Measurements from ENCODE around the gene FMN2. TPM values are rescaled to one million over a fixed set of nuclear protein-coding genes. Genes with fewer than 3 reads are reported as not detected.
A peak's percentile ranks its signal among the peaks of the same experiment; 100 is the strongest.

Gene FMN2
- total RNA-seq, 1 experiment from 2014 or later = not detected

GRCh38 chr1:240435996-240436566 lies 344.4 kb downstream of the FMN2 start:
- DNase-seq (ENCODE audit: low spot score) = no peak
- in situ Hi-C loops (cut with HindIII; ENCODE audit: low sequenced_read_pairs) = no loop called here

GRCh38 chr1:240441669-240442068 lies 350.0 kb downstream of the FMN2 start:
- in situ Hi-C loops (cut with HindIII; ENCODE audit: low sequenced_read_pairs) = no loop called here
- no peak for DNase-seq (ENCODE audit: low spot score)

GRCh38 chr1:240445369-240445768 lies 353.7 kb downstream of the FMN2 start:
- DNase-seq (ENCODE audit: low spot score) = no peak
- in situ Hi-C loops (cut with HindIII; ENCODE audit: low sequenced_read_pairs) = no loop called here

GRCh38 chr1:240455228-240455821 lies 363.6 kb downstream of the FMN2 start:
- in situ Hi-C loops (cut with HindIII; ENCODE audit: low sequenced_read_pairs) = no loop called here
- DNase-seq (ENCODE audit: low spot score) = no peak

- in situ Hi-C loops (cut with HindIII; ENCODE audit: low sequenced_read_pairs) = no loop called here
- no peak for DNase-seq (ENCODE audit: low spot score)
Measured at GRCh38 chr1:240457203-240457602, 365.5 kb downstream of the FMN2 start.

- no peak for DNase-seq (ENCODE audit: low spot score)
- in situ Hi-C loops (cut with HindIII; ENCODE audit: low sequenced_read_pairs) = no loop called here
Measured at GRCh38 chr1:240462277-240462676, 370.6 kb downstream of the FMN2 start.

- in situ Hi-C loops (cut with HindIII; ENCODE audit: low sequenced_read_pairs) = no loop called here
- no peak for DNase-seq (ENCODE audit: low spot score)
Measured at GRCh38 chr1:240462766-240463395, 371.2 kb downstream of the FMN2 start.

- no peak for DNase-seq (ENCODE audit: low spot score)
- in situ Hi-C loops (cut with HindIII; ENCODE audit: low sequenced_read_pairs) = no loop called here
Measured at GRCh38 chr1:240464099-240464498, 372.4 kb downstream of the FMN2 start.

GRCh38 chr1:240465531-240465940 lies 373.9 kb downstream of the FMN2 start:
- peak; percentile 24 for DNase-seq (ENCODE audit: low spot score)
- in situ Hi-C loops (cut with HindIII; ENCODE audit: low sequenced_read_pairs) = no loop called here

- DNase-seq (ENCODE audit: low spot score) = no peak
- in situ Hi-C loops (cut with HindIII; ENCODE audit: low sequenced_read_pairs) = no loop called here
Measured at GRCh38 chr1:240466509-240466908, 374.8 kb downstream of the FMN2 start.

- no peak for DNase-seq (ENCODE audit: low spot score)
- in situ Hi-C loops (cut with HindIII; ENCODE audit: low sequenced_read_pairs) = no loop called here
Measured at GRCh38 chr1:240467895-240468294, 376.2 kb downstream of the FMN2 start.

- DNase-seq (ENCODE audit: low spot score) = no peak
- in situ Hi-C loops (cut with HindIII; ENCODE audit: low sequenced_read_pairs) = no loop called here
Measured at GRCh38 chr1:240468656-240469055, 377.0 kb downstream of the FMN2 start.

GRCh38 chr1:240474133-240474614 lies 382.5 kb downstream of the FMN2 start:
- DNase-seq (ENCODE audit: low spot score) = no peak
- in situ Hi-C loops (cut with HindIII; ENCODE audit: low sequenced_read_pairs) = no loop called here

- DNase-seq (ENCODE audit: low spot score) = no peak
- in situ Hi-C loops (cut with HindIII; ENCODE audit: low sequenced_read_pairs) = no loop called here
Measured at GRCh38 chr1:240475832-240476231, 384.1 kb downstream of the FMN2 start.

GRCh38 chr1:240478536-240478935 lies 386.9 kb downstream of the FMN2 start:
- in situ Hi-C loops (cut with HindIII; ENCODE audit: low sequenced_read_pairs) = no loop called here
- DNase-seq (ENCODE audit: low spot score) = no peak

GRCh38 chr1:240484804-240485443 lies 393.2 kb downstream of the FMN2 start:
- DNase-seq (ENCODE audit: low spot score) = no peak
- in situ Hi-C loops (cut with HindIII; ENCODE audit: low sequenced_read_pairs) = no loop called here

GRCh38 chr1:240486611-240487010 lies 394.9 kb downstream of the FMN2 start:
- no peak for DNase-seq (ENCODE audit: low spot score)
- in situ Hi-C loops (cut with HindIII; ENCODE audit: low sequenced_read_pairs) = no loop called here

- in situ Hi-C loops (cut with HindIII; ENCODE audit: low sequenced_read_pairs) = no loop called here
- DNase-seq (ENCODE audit: low spot score) = no peak
Measured at GRCh38 chr1:240487493-240487892, 395.8 kb downstream of the FMN2 start.

- in situ Hi-C loops (cut with HindIII; ENCODE audit: low sequenced_read_pairs) = no loop called here
- DNase-seq (ENCODE audit: low spot score) = no peak
Measured at GRCh38 chr1:240491156-240491555, 399.5 kb downstream of the FMN2 start.

- no peak for DNase-seq (ENCODE audit: low spot score)
- in situ Hi-C loops (cut with HindIII; ENCODE audit: low sequenced_read_pairs) = no loop called here
Measured at GRCh38 chr1:240491796-240492195, 400.1 kb downstream of the FMN2 start.

Measured in G401 (cell line).